PC-3 (cell line): ENCODE results near the gene DOCK10. TPM values are rescaled to one million over a fixed set of nuclear protein-coding genes. Genes with fewer than 3 reads are reported as not detected.

Experiments
- ATAC-seq: fragments of 200-7000 bp; cut with Tn5 transposase; 2 replicates; pipeline ENCODE4 v1.9.1; 2020; ENCODE audit warnings: mild to moderate bottlenecking, moderate library complexity
- BruUV-seq: library from RNA; stranded (reverse); fragments of 400-500 nt; replicated peaks from 2 replicates; lab custom pipeline; 2021; lab: Mats Ljungman, UMichigan
- CTCF ChIA-PET: fragments of 300-600 bp; sonication (Branson Sonifier 250); formaldehyde crosslinking; loops from one replicate; lab custom pipeline; 2022; ENCODE audit warnings: antibody characterized with exemption; lab: Charles Lee
- POLR2A ChIA-PET: fragments of 300-600 bp; sonication (Branson Sonifier 250); formaldehyde crosslinking; loops from one replicate; lab custom pipeline; 2022; ENCODE audit warnings: antibody characterized with exemption; ENCODE audit not compliant: unreplicated experiment; lab: Charles Lee
- DNase-seq: peaks from one replicate; pipeline ENCODE4 v3.0.0-alpha.2; 2015
- H2AFZ ChIP-seq: fragments of 300-600 bp; sonication (generic); 2 replicates; pipeline ENCODE4 v1.6.0; 2016; ENCODE audit warnings: antibody characterized with exemption, low read length
- H3F3A ChIP-seq: fragments of 300-600 bp; sonication (generic); one replicate; pipeline ENCODE4 v1.6.0; 2017; ENCODE audit warnings: antibody characterized with exemption, low read length, control low read depth, mild to moderate bottlenecking; ENCODE audit not compliant: unreplicated experiment
- H3K27ac ChIP-seq: fragments of 300-600 bp; sonication (generic); 2 replicates; pipeline ENCODE4 v1.5.1; 2016; ENCODE audit warnings: mild to moderate bottlenecking, low read length
- H3K27me3 ChIP-seq: fragments of 300-600 bp; sonication (generic); 2 replicates; pipeline ENCODE4 v1.6.1; 2016; ENCODE audit warnings: low read length, mixed read lengths
- H3K36me3 ChIP-seq: fragments of 300-600 bp; sonication (generic); 2 replicates; pipeline ENCODE4 v1.6.1; 2016; ENCODE audit warnings: low read depth, mixed run types, low read length, mixed read lengths
- H3K4me1 ChIP-seq: fragments of 300-600 bp; sonication (generic); 2 replicates; pipeline ENCODE4 v1.5.1; 2016; ENCODE audit warnings: low read length; ENCODE audit not compliant: insufficient read depth
- H3K4me2 ChIP-seq: fragments of 300-600 bp; sonication (generic); 2 replicates; pipeline ENCODE4 v1.6.0; 2016; ENCODE audit warnings: low read length
- H3K4me3 ChIP-seq: fragments of 300-600 bp; sonication (generic); 2 replicates; pipeline ENCODE4 v1.5.1; 2016; ENCODE audit warnings: mild to moderate bottlenecking, low read length, mixed read lengths
- H3K79me2 ChIP-seq: fragments of 300-600 bp; sonication (generic); 2 replicates; pipeline ENCODE4 v1.6.1; 2017; ENCODE audit warnings: low read length, mixed read lengths
- H3K9ac ChIP-seq: fragments of 300-600 bp; sonication (generic); 2 replicates; pipeline ENCODE4 v1.6.0; 2016; ENCODE audit warnings: mild to moderate bottlenecking, low read length
- H3K9me2 ChIP-seq: fragments of 300-600 bp; sonication (generic); replicated peaks from 2 replicates; pipeline ENCODE4 v1.6.1; 2016; ENCODE audit warnings: mixed run types, low read length, mixed read lengths
- H3K9me3 ChIP-seq: fragments of 300-600 bp; sonication (generic); 2 replicates; pipeline ENCODE4 v1.6.1; 2016; ENCODE audit warnings: low read length, mixed read lengths
- H4K20me1 ChIP-seq: fragments of 300-600 bp; sonication (generic); 2 replicates; pipeline ENCODE4 v1.6.1; 2016; ENCODE audit warnings: low read length, mixed read lengths
- EZH2 ChIP-seq: fragments of 300-600 bp; sonication (generic); IDR thresholded peaks from one replicate; pipeline ENCODE4 v1.6.1; 2017; ENCODE audit warnings: antibody characterized with exemption, mild to moderate bottlenecking, low read length; ENCODE audit not compliant: unreplicated experiment
- EZH2phosphoT487 ChIP-seq: fragments of 300-600 bp; sonication (generic); IDR thresholded peaks from 2 replicates; pipeline ENCODE4 v1.6.1; 2018; ENCODE audit warnings: mild to moderate bottlenecking, antibody characterized with exemption, low read length, borderline replicate concordance
- intact Hi-C: fragments of 100-400 bp; cut with micrococcal nuclease; formaldehyde crosslinking; loops from 2 replicates; pipeline ENCODE4 v1.9.0; 2023
- total RNA-seq: library from RNA; depleted of rRNA; stranded (reverse); fragments of >200 nt; gene quantifications from 2 replicates; pipeline ENCODE4 v1.2.3, GENCODE V29; 2014
- TF ChIP-seq, protein P1 (sequence below): fragments of 300-600 bp; sonication (generic); conservative IDR thresholded peaks from 2 replicates; pipeline ENCODE4 v1.5.1; 2017; ENCODE audit warnings: antibody characterized with exemption, low read depth, mild to moderate bottlenecking, low read length

DOCK10 gene
- total RNA-seq, 1 experiment from 2014 or later = 23.1 TPM

DNA sequence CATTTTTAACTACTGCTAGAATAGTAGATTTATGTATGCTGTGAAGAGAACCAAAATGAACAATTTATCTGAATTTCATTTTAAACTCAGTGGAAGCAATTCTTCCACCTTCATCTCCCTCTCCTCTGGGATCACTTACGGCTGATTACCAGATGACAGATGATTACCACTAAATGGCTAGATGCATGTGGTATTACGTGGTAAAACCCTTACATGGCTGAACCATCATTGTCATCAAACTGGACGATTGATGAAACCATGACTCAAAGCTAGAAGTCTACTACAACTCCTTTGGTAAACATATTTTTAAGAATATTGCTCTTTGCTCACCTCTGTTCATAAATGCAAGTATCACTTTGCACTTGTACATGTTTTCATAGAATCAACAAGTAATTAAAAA is 48.5 kb upstream of the DOCK10 start:
- Histone ChIP-seq H3K36me3 (no peaks in the 10 kb centered on the region), H3K9ac (peak overlapping the region; percentile 74), H3K9me2 (no peaks in the 10 kb centered on the region), H3K9me3 (no peaks in the 10 kb centered on the region), H3K27me3 (no peaks in the 10 kb centered on the region), H3K79me2 (no peaks in the 10 kb centered on the region), H3K27ac (peak overlapping the region; percentile 97), H3K4me3 (peak overlapping the region; percentile 23; the same call in 1 of the 2 replicates), H4K20me1 (no peaks in the 10 kb centered on the region), H3F3A (peaks cover 12% of the 10 kb centered on the region), H3K4me2 (peak overlapping the region; percentile 72), H3K4me1 (peaks cover 26% of the 10 kb centered on the region), H2AFZ (no peak overlapping the region)
- BruUV-seq = no TSS peak
- TF ChIP-seq, protein P1, sequence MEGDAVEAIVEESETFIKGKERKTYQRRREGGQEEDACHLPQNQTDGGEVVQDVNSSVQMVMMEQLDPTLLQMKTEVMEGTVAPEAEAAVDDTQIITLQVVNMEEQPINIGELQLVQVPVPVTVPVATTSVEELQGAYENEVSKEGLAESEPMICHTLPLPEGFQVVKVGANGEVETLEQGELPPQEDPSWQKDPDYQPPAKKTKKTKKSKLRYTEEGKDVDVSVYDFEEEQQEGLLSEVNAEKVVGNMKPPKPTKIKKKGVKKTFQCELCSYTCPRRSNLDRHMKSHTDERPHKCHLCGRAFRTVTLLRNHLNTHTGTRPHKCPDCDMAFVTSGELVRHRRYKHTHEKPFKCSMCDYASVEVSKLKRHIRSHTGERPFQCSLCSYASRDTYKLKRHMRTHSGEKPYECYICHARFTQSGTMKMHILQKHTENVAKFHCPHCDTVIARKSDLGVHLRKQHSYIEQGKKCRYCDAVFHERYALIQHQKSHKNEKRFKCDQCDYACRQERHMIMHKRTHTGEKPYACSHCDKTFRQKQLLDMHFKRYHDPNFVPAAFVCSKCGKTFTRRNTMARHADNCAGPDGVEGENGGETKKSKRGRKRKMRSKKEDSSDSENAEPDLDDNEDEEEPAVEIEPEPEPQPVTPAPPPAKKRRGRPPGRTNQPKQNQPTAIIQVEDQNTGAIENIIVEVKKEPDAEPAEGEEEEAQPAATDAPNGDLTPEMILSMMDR = no peak
- no peak for TF ChIP-seq EZH2phosphoT487
- TF ChIP-seq EZH2 = no peak
- ATAC-seq (peak; percentile 64), DNase-seq (peak; percentile 81)
- CTCF ChIA-PET = interaction anchor here (0.6 kb wide), 1 partner anchor 614 kb away, joined by 3 read pairs; no protein-coding TSS in a partner anchor
- intact Hi-C loops = loop anchor here (1.0 kb wide), 1 partner anchor 10 kb away; no protein-coding TSS in a partner anchor
- POLR2A ChIA-PET = no interaction called here

DNA sequence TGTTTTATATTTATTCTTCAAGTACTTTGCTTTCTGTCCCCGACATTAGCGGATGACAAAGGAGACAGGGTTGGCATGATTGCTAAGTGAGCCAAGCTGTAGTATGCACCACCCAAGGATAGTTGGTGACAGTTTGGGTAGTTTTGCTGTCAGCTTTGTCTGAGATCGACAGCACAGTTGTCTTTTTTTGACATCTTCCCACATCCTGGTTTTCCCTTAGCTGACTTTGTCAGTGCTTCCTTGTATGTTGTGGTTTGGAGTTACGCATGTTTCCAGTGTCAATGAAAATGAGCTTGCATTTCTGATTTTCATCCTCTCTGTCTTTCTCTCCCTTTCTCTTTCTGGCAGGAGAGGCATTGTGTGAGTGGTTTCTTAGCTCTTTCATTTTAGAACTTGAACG is 44.6 kb upstream of the DOCK10 start:
- Histone ChIP-seq H2AFZ (no peak overlapping the region), H3K4me2 (no peak overlapping the region), H3K27me3 (no peaks in the 10 kb centered on the region), H3K4me1 (peaks cover 32% of the 10 kb centered on the region), H3K27ac (no peak overlapping the region), H3F3A (peaks cover 10% of the 10 kb centered on the region), H3K79me2 (no peaks in the 10 kb centered on the region), H3K9ac (no peak overlapping the region), H3K36me3 (no peaks in the 10 kb centered on the region), H3K9me2 (no peaks in the 10 kb centered on the region), H4K20me1 (no peaks in the 10 kb centered on the region), H3K9me3 (no peaks in the 10 kb centered on the region), H3K4me3 (no peak overlapping the region)
- DNase-seq = no peak
- BruUV-seq = no TSS peak
- ChIA-PET CTCF (no interaction called here), POLR2A (no interaction called here)
- intact Hi-C loops = no loop called here
- TF ChIP-seq EZH2 = no peak
- no peak for TF ChIP-seq EZH2phosphoT487
- TF ChIP-seq, protein P1 = no peak
- ATAC-seq = no peak

DNA sequence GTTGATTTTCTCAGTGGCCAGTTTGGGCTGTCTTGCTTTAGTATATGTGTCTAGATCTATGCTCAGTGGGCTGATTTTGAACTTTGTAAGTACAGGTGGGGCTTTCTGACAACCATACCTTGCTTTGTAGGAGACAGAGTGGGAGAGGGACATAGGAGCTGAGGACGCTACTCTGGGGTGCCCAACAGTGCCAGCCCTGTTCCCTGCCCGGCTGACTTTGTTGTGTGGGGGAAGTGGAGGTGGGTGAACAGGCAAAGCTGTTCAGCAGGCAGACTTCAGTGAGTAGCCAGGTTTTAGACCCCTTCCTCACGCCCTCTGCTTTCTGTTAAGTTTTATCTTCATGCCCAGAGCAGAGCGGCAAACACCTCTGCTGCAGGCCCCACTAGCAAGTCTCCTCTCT is 44.2 kb upstream of the DOCK10 start:
- no peaks in the 10 kb centered on the region for H3K79me2 ChIP-seq
- intact Hi-C loops = no loop called here
- no peaks in the 10 kb centered on the region for H3K36me3 ChIP-seq
- POLR2A ChIA-PET = no interaction called here
- H3K27me3 ChIP-seq = no peaks in the 10 kb centered on the region
- H3K4me2 ChIP-seq = no peak overlapping the region
- H3K4me1 ChIP-seq = peaks cover 27% of the 10 kb centered on the region
- H3K9me2 ChIP-seq = no peaks in the 10 kb centered on the region
- ATAC-seq (no peak), DNase-seq (no peak)
- H3K27ac ChIP-seq = no peak overlapping the region
- no peak overlapping the region for H3K4me3 ChIP-seq
- no TSS peak for BruUV-seq
- TF ChIP-seq EZH2 = no peak
- CTCF ChIA-PET = no interaction called here
- H2AFZ ChIP-seq = no peak overlapping the region
- H4K20me1 ChIP-seq = no peaks in the 10 kb centered on the region
- H3F3A ChIP-seq = peaks cover 8% of the 10 kb centered on the region
- no peaks in the 10 kb centered on the region for H3K9me3 ChIP-seq
- H3K9ac ChIP-seq = no peak overlapping the region
